H1 (cell line): ENCODE data around the gene CNTF. TPM values are rescaled to one million over a fixed set of nuclear protein-coding genes. Genes with fewer than 3 reads are reported as not detected.

Experiments used
- CTCF ChIA-PET: fragments of 300-600 bp; sonication (Branson Sonifier 250); formaldehyde crosslinking; loops from one replicate; lab custom pipeline; 2021; ENCODE audit not compliant: partially characterized antibody; lab: Charles Lee
- POLR2A ChIA-PET: fragments of 300-600 bp; sonication (Branson Sonifier 250); formaldehyde crosslinking; loops from one replicate; lab custom pipeline; 2021; ENCODE audit warnings: inconsistent platforms; ENCODE audit not compliant: partially characterized antibody; lab: Charles Lee
- DNase-seq, 2 experiments: peaks; one replicate each; pipeline versions ENCODE4 v3.0.0 to v3.0.0-alpha.2; 2010 to 2022; ENCODE audit warnings: low spot score in 2 of 2, low read depth in 1 of 2, mixed read lengths in 1 of 2
- FAIRE-seq: peaks from 2 replicates; lab custom pipeline; 2011; peaks lifted over from hg19 to GRCh38; lab: Jason Lieb, UNC
- H2AFZ ChIP-seq: 2 replicates; pipeline ENCODE4 v1.8.1; 2012; ENCODE audit warnings: low read length, inconsistent platforms
- H2AK5ac ChIP-seq: 2 replicates; pipeline ENCODE4 v1.6.1; 2013; ENCODE audit warnings: low read depth, low read length
- H2BK120ac ChIP-seq: replicated peaks from 2 replicates; pipeline ENCODE3; 2013; ENCODE audit warnings: low read depth, low read length, inconsistent platforms
- H2BK12ac ChIP-seq: 2 replicates; pipeline ENCODE4 v1.6.1; 2013; ENCODE audit warnings: low read depth, low read length
- H2BK15ac ChIP-seq: 2 replicates; pipeline ENCODE4 v1.6.1; 2013; ENCODE audit warnings: low read length
- H2BK20ac ChIP-seq: 2 replicates; pipeline ENCODE4 v1.6.1; 2013; ENCODE audit warnings: low read length
- H2BK5ac ChIP-seq: 2 replicates; pipeline ENCODE4 v1.6.1; 2013; ENCODE audit warnings: low read depth, low read length
- H3K14ac ChIP-seq: 2 replicates; pipeline ENCODE4 v1.6.1; 2013; ENCODE audit warnings: inconsistent platforms; ENCODE audit not compliant: insufficient read length
- H3K18ac ChIP-seq: 2 replicates; pipeline ENCODE4 v1.6.1; 2013; ENCODE audit warnings: low read length; ENCODE audit errors: extremely low read depth
- H3K23ac ChIP-seq: 2 replicates; pipeline ENCODE4 v1.6.1; 2013; ENCODE audit warnings: inconsistent platforms; ENCODE audit not compliant: insufficient read length
- H3K23me2 ChIP-seq: 2 replicates; pipeline ENCODE4 v1.6.1; 2013; ENCODE audit warnings: low read depth, low read length
- H3K27ac ChIP-seq: 2 replicates; pipeline ENCODE4 v1.6.1; 2011; ENCODE audit warnings: low read depth, low read length, inconsistent platforms
- H3K27me3 ChIP-seq, 4 experiments: replicated peaks in 1 of 4; 1 replicate in 1 of 4; 2 replicates in 3 of 4; pipeline versions ENCODE4 v1.6.1 to v1.8.1; 2011 to 2013; ENCODE audit warnings: low read length in 3 of 4, mild to moderate bottlenecking in 3 of 4, inconsistent platforms in 2 of 4, mixed read lengths in 2 of 4, moderate library complexity in 1 of 4; ENCODE audit not compliant: control insufficient read depth in 3 of 4, insufficient read depth in 3 of 4; ENCODE audit errors: extremely low read depth in 1 of 4
- H3K36me3 ChIP-seq, 4 experiments: 2 replicates each; pipeline versions ENCODE4 v1.6.1 to v1.8.1; 2011 to 2013; ENCODE audit warnings: mild to moderate bottlenecking in 4 of 4, low read length in 3 of 4, moderate library complexity in 2 of 4, control low read depth in 1 of 4, inconsistent platforms in 1 of 4; ENCODE audit not compliant: insufficient read depth in 4 of 4, control insufficient read depth in 2 of 4
- H3K4ac ChIP-seq: replicated peaks from 2 replicates; pipeline ENCODE3; 2013; ENCODE audit warnings: low read length, low read depth, mixed read lengths, inconsistent platforms; ENCODE audit not compliant: insufficient read length
- H3K4me1 ChIP-seq, 4 experiments: replicated peaks in 1 of 4; 1 replicate in 1 of 4; 2 replicates in 3 of 4; pipeline versions ENCODE4 v1.6.1 to v1.8.1; 2011 to 2013; ENCODE audit warnings: low read length in 3 of 4, inconsistent platforms in 2 of 4, mixed read lengths in 1 of 4; ENCODE audit not compliant: insufficient read depth in 4 of 4, control insufficient read depth in 3 of 4
- H3K4me2 ChIP-seq, 2 experiments: 2 replicates each; pipeline versions ENCODE4 v1.6.1 to v1.8.1; 2011 to 2013; ENCODE audit warnings: low read depth in 2 of 2, low read length in 2 of 2, control low read depth in 1 of 2, inconsistent platforms in 1 of 2, mild to moderate bottlenecking in 1 of 2; ENCODE audit not compliant: insufficient read depth in 1 of 2
- H3K4me3 ChIP-seq, 4 experiments: fragments of 200-600, 300-600 bp in 1 of 4; sonication (generic), shearing (Covaris generic), sonication (Bioruptor Twin) in 1 of 4; 2 replicates each; pipeline versions ENCODE4 v1.5.1 to v1.8.1; 2011 to 2016; ENCODE audit warnings: low read length in 4 of 4, low read depth in 3 of 4, control low read depth in 2 of 4, inconsistent platforms in 2 of 4, mild to moderate bottlenecking in 2 of 4, mixed read lengths in 1 of 4, moderate library complexity in 1 of 4; ENCODE audit not compliant: insufficient read depth in 2 of 4; ENCODE audit errors: extremely low read depth in 1 of 4
- H3K56ac ChIP-seq: replicated peaks from 2 replicates; pipeline ENCODE3; 2013; ENCODE audit warnings: low read depth, mild to moderate bottlenecking, mixed read lengths, low read length, inconsistent platforms; ENCODE audit not compliant: insufficient read length
- H3K79me1 ChIP-seq: 2 replicates; pipeline ENCODE4 v1.6.1; 2013; ENCODE audit warnings: low read depth, low read length, control low read depth
- H3K79me2 ChIP-seq, 2 experiments: 2 replicates each; pipeline versions ENCODE4 v1.6.1 to v1.8.1; 2012 to 2013; ENCODE audit warnings: low read length in 2 of 2, mild to moderate bottlenecking in 2 of 2, inconsistent platforms in 1 of 2; ENCODE audit not compliant: insufficient read depth in 2 of 2, control insufficient read depth in 1 of 2
- H3K9ac ChIP-seq, 4 experiments: replicated peaks in 1 of 4; 1 replicate in 1 of 4; 2 replicates in 3 of 4; pipeline versions ENCODE4 v1.6.1 to v1.8.1; 2011 to 2013; ENCODE audit warnings: low read depth in 3 of 4, low read length in 3 of 4, control low read depth in 2 of 4, mild to moderate bottlenecking in 2 of 4, moderate library complexity in 2 of 4, inconsistent platforms in 1 of 4; ENCODE audit errors: extremely low read depth in 1 of 4
- H3K9me3 ChIP-seq, 2 experiments: 2 replicates each; pipeline versions ENCODE4 v1.6.1 to v1.8.1; 2012 to 2013; ENCODE audit warnings: mild to moderate bottlenecking in 2 of 2, moderate library complexity in 2 of 2, control low read depth in 1 of 2, inconsistent platforms in 1 of 2, low read depth in 1 of 2, low read length in 1 of 2, mixed read lengths in 1 of 2; ENCODE audit not compliant: insufficient read depth in 2 of 2
- H4K20me1 ChIP-seq, 2 experiments: replicated peaks in 1 of 2; 2 replicates each; pipeline versions ENCODE3 to v1.8.1; 2011 to 2013; ENCODE audit warnings: inconsistent platforms in 2 of 2, low read length in 2 of 2, mild to moderate bottlenecking in 1 of 2; ENCODE audit not compliant: insufficient read depth in 2 of 2, control insufficient read depth in 1 of 2
- H4K5ac ChIP-seq: 2 replicates; pipeline ENCODE4 v1.6.1; 2013; ENCODE audit warnings: low read length, low read depth, mixed read lengths, inconsistent platforms; ENCODE audit not compliant: insufficient read length
- H4K8ac ChIP-seq: 2 replicates; pipeline ENCODE4 v1.8.0; 2013; ENCODE audit warnings: mild to moderate bottlenecking, moderate library complexity, low read length, inconsistent platforms; ENCODE audit not compliant: insufficient read depth; ENCODE audit errors: extremely low read depth
- H4K91ac ChIP-seq: replicated peaks from 2 replicates; pipeline ENCODE3; 2013; ENCODE audit warnings: low read length, mixed read lengths, inconsistent platforms; ENCODE audit not compliant: insufficient read length
- BCL11A ChIP-seq, 2 experiments: IDR thresholded peaks; one replicate each; pipeline ENCODE4 v1.6.1; 2011; ENCODE audit warnings: low read depth in 2 of 2, low read length in 2 of 2, mild to moderate bottlenecking in 2 of 2
- E2F6 ChIP-seq: IDR thresholded peaks from 2 replicates; pipeline ENCODE4 v1.6.1; 2012; ENCODE audit warnings: inconsistent platforms
- GABPA ChIP-seq: IDR thresholded peaks from 2 replicates; pipeline ENCODE4 v1.6.1; 2011; ENCODE audit warnings: mild to moderate bottlenecking, low read length, moderate library complexity, borderline replicate concordance; ENCODE audit not compliant: insufficient read depth
- MAFK ChIP-seq: IDR thresholded peaks from 2 replicates; pipeline ENCODE4 v1.6.1; 2012; ENCODE audit warnings: low read depth, mild to moderate bottlenecking, improper control_type of control experiment, low read length
- POLR2A ChIP-seq, 2 experiments: IDR thresholded peaks; 1 replicate in 1 of 2; 2 replicates in 1 of 2; pipeline ENCODE4 v1.6.1; 2011; ENCODE audit warnings: low read depth in 2 of 2, low read length in 2 of 2, mild to moderate bottlenecking in 2 of 2; ENCODE audit errors: control extremely low read depth in 1 of 2
- POU5F1 ChIP-seq: IDR thresholded peaks from 2 replicates; pipeline ENCODE4 v1.6.1; 2011; ENCODE audit warnings: low read depth, mild to moderate bottlenecking, low read length, moderate library complexity
- RAD21 ChIP-seq, 2 experiments: IDR thresholded peaks in 1 of 2; conservative IDR thresholded peaks in 1 of 2; 2 replicates each; pipeline ENCODE4 v1.6.1; 2011; ENCODE audit warnings: low read depth in 2 of 2, low read length in 2 of 2, improper control_type of control experiment in 1 of 2, inconsistent platforms in 1 of 2, mild to moderate bottlenecking in 1 of 2, moderate library complexity in 1 of 2
- SP2 ChIP-seq: IDR thresholded peaks from 2 replicates; pipeline ENCODE4 v1.6.1; 2012; ENCODE audit warnings: mild to moderate bottlenecking, low read length, inconsistent platforms
- SP4 ChIP-seq: IDR thresholded peaks from 2 replicates; pipeline ENCODE4 v1.6.1; 2012; ENCODE audit warnings: low read length, inconsistent platforms
- USF2 ChIP-seq: IDR thresholded peaks from 2 replicates; pipeline ENCODE4 v1.6.1; 2011; ENCODE audit warnings: low read length, improper control_type of control experiment
- YY1 ChIP-seq: IDR thresholded peaks from 2 replicates; pipeline ENCODE4 v1.6.1; 2011; ENCODE audit warnings: low read depth, mild to moderate bottlenecking, low read length
- WGBS, 2 experiments: shearing (Covaris generic) in 1 of 2; methylation state at CpG; one replicate each; pipeline versions ENCODE4 v1.1.6 to v1.1.7; 2013 to 2015; ENCODE audit warnings: low lambda C conversion rate in 2 of 2, mixed read lengths in 2 of 2, inconsistent platforms in 1 of 2, low coverage in 1 of 2, missing lambda C conversion rate in 1 of 2; ENCODE audit not compliant: insufficient replicate concordance in 2 of 2, insufficient coverage in 1 of 2, insufficient read length in 1 of 2; ENCODE audit errors: extremely low coverage in 1 of 2, missing lambda C conversion rate in 1 of 2; 5-methylcytosine and 5-hydroxymethylcytosine counted together
- polyA plus RNA-seq, 7 experiments: library from polyadenylated mRNA; depleted of rRNA in 3 of 7; stranded (reverse) in 5 of 7; unstranded in 2 of 7; fragments of >200 nt in 5 of 7; fragments of 200-250 nt in 2 of 7; gene quantifications; 1 replicate in 5 of 7; 2 replicates in 1 of 7; 4 replicates in 1 of 7; pipeline versions ENCODE4 v1.2.1 to v1.2.3, GENCODE V29; 2011 to 2013; ENCODE audit warnings: missing spikeins in 2 of 7, mixed read lengths in 2 of 7
- total RNA-seq: library from RNA; stranded (reverse); fragmentation: NEBNext Ultra II Directional; extraction: Animal tissue kit (Norgen Biotek cat#: 25700); gene quantifications from 2 replicates; pipeline ENCODE4 v1.2.1, GENCODE V29; 2021

CNTF gene
- total and polyA plus RNA-seq, 2 of the 8 experiments (the other 6 are each of a cell fraction or from before 2014, with no cell fraction given) = 0.41 to 1.5 TPM

- H3K4ac ChIP-seq = no peak overlapping the region
- TF ChIP-seq POLR2A (IDR thresholded peaks at IDR 0.05; ENCODE audit: control extremely low read depth in 1 of 2, low read depth in 2 of 2, low read length in 2 of 2) (no peak), MAFK (no peak), POU5F1 (no peak), YY1 (no peak), GABPA (no peak), SP4 (no peak), USF2 (no peak), SP2 (no peak), RAD21 (IDR thresholded peaks at IDR 0.05 in 1 of 2, conservative IDR thresholded peaks at IDR 0.05 in 1 of 2; ENCODE audit: low read depth in 2 of 2, low read length in 2 of 2) (no peak), BCL11A (IDR thresholded peaks at IDR 0.05; ENCODE audit: low read depth in 2 of 2, low read length in 2 of 2) (no peak), E2F6 (no peak)
- TF ChIP-seq, all 59 proteins: peak for 0
- H3K79me1 ChIP-seq = no peaks in the 10 kb centered on the region
- no peak overlapping the region for H2BK15ac ChIP-seq
- H3K23ac ChIP-seq = no peak overlapping the region
- DNase-seq (no peak), FAIRE-seq (no peak)
- peaks cover 0 to 95% of the 10 kb centered on the region in 2 experiments; a peak in 3 of 4 replicates for H3K79me2 ChIP-seq
- H2BK120ac ChIP-seq = no peak overlapping the region
- H2AK5ac ChIP-seq = no peak overlapping the region
- H2AFZ ChIP-seq = no peak overlapping the region
- H3K18ac ChIP-seq = no peak overlapping the region
- H3K4me3 ChIP-seq = no peak overlapping the region
- H3K27ac ChIP-seq = no peak overlapping the region
- no peak overlapping the region for H2BK12ac ChIP-seq
- no peak overlapping the region for H3K4me2 ChIP-seq
- H3K9ac ChIP-seq = no peak overlapping the region
- WGBS, 2 experiments = 96% methylated on average over 3 of the region's 3 CpGs; no CpG with 5 or more reads in 1 of the 2 experiments
- CTCF ChIA-PET = interaction anchor here (0.8 to 1.4 kb wide), 2 partner anchors 30 to 37 kb away, joined by 3 read pairs; no protein-coding TSS in a partner anchor
- POLR2A ChIA-PET = no interaction called here
- no peaks in the 10 kb centered on the region for H3K27me3 ChIP-seq
- no peak overlapping the region for H3K56ac ChIP-seq
- no peak overlapping the region for H2BK20ac ChIP-seq
- H3K23me2 ChIP-seq = no peaks in the 10 kb centered on the region
- peaks cover 3 to 6% of the 10 kb centered on the region in 2 experiments for H4K20me1 ChIP-seq
- H3K9me3 ChIP-seq = no peaks in the 10 kb centered on the region
- H3K36me3 ChIP-seq = peaks cover 0 to 9% (median 0%) of the 10 kb centered on the region in 4 experiments; a peak in 3 of 8 replicates
- no peak overlapping the region for H4K8ac ChIP-seq
- H2BK5ac ChIP-seq = no peak overlapping the region
- H3K14ac ChIP-seq = no peak overlapping the region
- H4K91ac ChIP-seq = no peak overlapping the region
- H4K5ac ChIP-seq = no peak overlapping the region
- H3K4me1 ChIP-seq = peaks cover 0 to 8% (median 0%) of the 10 kb centered on the region in 4 experiments; a peak in 1 of 7 replicates
Measured at GRCh38 chr11:58597486-58598144, 24.9 kb upstream of the CNTF start.
